GM12864 (cell line): ENCODE results near the gene DPYD.

Source experiments
- DNase-seq: peaks from one replicate; pipeline ENCODE4 v3.0.0-alpha.2; 2011; ENCODE audit warnings: low read depth
- H3K4me3 ChIP-seq: 2 replicates; pipeline ENCODE4 v1.5.1; 2011; ENCODE audit warnings: mild to moderate bottlenecking, low read depth, low read length, control low read depth
- TF ChIP-seq, protein P1 (sequence below): IDR thresholded peaks from 2 replicates; pipeline ENCODE4 v1.5.1; 2011; ENCODE audit warnings: low read depth, mild to moderate bottlenecking, moderate library complexity, low read length, control low read depth, inconsistent platforms; ENCODE audit errors: missing control alignments

DPYD gene

DNA sequence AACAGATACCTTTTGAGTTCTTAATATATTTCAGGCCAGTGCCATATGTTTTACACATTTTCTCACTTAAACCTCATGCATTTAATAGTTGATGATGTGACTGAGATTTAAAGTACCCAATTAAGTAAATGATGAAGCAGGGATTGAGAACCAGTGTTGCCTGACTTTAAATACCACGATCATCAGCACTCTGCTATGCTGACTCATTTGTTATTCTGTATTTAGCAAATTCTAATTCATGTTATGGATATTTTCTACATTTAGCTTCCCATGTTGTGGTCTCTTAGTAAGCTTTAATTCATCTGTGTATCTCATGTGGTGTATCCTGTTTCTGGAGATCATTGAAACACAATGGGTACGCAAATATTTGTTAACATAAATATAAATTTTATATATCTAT, 836.3 kb downstream of the DPYD start:
- DNase-seq: no peak
- TF ChIP-seq, protein P1, sequence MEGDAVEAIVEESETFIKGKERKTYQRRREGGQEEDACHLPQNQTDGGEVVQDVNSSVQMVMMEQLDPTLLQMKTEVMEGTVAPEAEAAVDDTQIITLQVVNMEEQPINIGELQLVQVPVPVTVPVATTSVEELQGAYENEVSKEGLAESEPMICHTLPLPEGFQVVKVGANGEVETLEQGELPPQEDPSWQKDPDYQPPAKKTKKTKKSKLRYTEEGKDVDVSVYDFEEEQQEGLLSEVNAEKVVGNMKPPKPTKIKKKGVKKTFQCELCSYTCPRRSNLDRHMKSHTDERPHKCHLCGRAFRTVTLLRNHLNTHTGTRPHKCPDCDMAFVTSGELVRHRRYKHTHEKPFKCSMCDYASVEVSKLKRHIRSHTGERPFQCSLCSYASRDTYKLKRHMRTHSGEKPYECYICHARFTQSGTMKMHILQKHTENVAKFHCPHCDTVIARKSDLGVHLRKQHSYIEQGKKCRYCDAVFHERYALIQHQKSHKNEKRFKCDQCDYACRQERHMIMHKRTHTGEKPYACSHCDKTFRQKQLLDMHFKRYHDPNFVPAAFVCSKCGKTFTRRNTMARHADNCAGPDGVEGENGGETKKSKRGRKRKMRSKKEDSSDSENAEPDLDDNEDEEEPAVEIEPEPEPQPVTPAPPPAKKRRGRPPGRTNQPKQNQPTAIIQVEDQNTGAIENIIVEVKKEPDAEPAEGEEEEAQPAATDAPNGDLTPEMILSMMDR: no peak
- no peak overlapping the region for H3K4me3 ChIP-seq

DNA sequence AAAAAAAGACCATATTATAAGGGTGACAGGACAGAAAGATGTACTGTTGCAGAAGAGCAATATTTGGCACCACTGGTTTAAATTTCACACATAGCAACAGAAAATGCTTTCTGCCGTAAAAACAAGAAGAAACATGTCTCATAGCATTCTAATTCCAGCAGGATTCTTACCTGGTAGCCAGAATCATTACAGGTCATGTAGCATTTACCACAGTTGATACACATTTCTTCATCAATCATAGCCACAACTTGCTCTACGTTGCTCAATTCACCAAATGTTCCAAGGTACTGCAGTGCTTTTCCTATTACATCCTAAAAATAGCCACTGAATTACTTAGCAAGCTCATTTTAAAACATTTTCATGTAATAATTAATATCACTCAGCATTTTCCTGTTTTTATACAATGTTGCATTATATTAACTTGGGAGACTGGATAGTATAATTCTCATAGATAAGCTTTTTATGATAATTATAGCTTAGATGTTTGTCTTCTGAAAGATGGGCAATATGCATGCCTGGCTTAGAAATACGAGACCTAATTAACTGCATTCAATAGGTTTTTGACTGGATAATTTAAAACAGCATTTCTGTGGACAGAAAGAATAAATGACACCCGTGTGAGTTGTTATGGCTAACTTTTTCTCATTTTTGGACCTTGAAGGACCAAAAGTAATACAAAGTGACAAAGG, 838.5 kb downstream of the DPYD start:
- no peak overlapping the region for H3K4me3 ChIP-seq
- TF ChIP-seq, protein P1: no peak
- no peak for DNase-seq

DNA sequence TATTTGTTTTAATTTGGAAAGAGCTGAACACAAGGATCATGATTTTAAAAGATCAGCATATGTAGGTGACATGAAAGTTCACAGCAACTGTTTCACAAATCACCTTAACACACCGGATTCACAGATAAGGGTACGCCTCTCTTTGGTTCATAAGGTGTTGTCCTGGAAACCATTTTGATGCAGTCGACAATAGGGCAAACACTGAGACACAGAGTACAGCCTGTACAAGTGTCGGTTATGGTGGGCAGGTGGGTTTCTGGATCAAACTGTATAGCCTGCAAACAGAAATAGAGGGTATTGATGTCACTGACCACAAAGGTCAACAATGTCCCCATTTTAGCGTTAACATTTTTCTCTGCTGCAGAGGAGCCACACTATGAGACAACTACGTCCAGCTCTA, 842.0 kb downstream of the DPYD start:
- H3K4me3 ChIP-seq: no peak overlapping the region
- TF ChIP-seq, protein P1: no peak
- DNase-seq: no peak

DNA sequence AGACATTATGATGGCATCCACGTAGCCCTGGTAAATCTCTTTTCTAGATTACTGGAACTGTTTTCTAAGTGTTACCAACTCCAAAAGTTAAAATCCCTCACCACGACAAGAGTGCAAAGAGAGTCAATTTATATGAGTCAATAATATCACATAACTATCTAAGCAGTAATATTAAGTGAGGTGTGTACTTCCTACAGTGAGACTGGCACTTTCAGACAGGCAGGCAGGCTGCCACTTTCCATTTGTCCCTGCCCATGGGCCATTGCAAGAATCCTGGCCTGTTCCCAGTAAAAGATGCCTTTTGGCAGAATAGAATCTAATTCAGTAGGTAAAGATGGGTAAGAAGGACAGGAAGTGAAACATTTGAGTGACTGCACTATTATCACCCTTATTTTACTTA, 843.6 kb downstream of the DPYD start:
- no peak for DNase-seq
- TF ChIP-seq, protein P1: no peak
- no peak overlapping the region for H3K4me3 ChIP-seq

DNA sequence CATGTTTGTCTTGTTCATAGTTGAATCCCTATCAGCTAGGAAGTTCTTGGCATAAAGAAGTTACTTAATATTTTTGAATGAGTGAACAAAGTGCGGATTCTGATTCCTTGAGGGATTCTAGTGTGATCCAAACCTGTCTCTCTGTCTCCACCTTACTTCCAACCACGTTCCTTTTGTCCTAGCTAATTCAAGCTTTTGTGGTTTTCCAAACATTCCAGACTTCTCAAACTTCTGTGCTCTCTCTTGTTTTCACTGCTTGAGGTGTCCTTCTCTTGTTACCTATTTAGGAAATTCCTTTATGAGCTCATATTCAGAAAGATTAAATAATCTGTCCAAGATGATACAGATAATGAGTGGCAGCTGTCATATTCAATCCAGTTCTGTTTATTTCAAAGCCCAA, 846.1 kb downstream of the DPYD start:
- no peak overlapping the region for H3K4me3 ChIP-seq
- TF ChIP-seq, protein P1: no peak
- no peak for DNase-seq

DNA sequence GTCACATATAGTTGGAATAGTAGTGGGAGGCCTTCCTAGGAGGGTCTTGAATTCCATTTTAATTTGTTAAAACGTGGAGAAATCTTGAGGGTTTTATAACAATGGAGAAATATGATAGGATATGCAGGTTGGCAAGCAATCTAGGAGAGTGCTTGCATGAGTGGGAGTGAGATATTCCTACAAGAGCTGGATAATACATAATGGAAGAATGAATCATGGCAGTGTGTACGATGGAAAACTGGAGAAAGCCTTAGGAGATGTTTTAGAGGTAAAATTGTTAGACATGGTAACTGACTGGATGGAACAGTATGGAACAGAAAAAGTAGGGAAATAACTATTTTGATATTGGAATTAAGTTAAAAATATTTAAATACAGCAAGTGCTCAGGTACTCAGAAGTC, 846.9 kb downstream of the DPYD start:
- TF ChIP-seq, protein P1: no peak
- H3K4me3 ChIP-seq: no peak overlapping the region
- no peak for DNase-seq

DNA sequence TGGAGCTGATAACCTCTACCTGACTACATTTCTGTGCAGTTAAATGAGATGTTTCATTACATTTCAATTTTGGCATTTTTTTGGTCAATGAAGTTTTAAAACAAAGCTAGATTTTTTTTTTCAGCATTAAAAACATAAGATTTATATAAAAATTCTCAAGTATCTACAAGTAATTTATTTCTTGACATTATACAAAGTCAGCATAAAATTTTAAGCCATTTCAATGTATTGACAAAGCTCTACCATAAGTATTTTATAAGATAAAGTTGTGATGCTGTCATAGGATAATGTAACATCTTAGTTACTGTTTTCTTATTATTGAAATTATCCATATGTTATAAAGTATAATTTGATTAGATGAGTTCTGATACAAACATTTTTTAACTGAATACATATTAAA, 847.7 kb downstream of the DPYD start:
- TF ChIP-seq, protein P1: no peak
- no peak for DNase-seq
- no peak overlapping the region for H3K4me3 ChIP-seq
